Endothelial cell of umbilical vein (primary cell): ENCODE results near the gene USH2A. TPM values are rescaled to one million over a fixed set of nuclear protein-coding genes. Genes with fewer than 3 reads are reported as not detected.

Source experiments
- BruUV-seq: library from RNA; stranded (reverse); fragments of 400-500 nt; replicated peaks from 2 replicates; lab custom pipeline; 2021; lab: Mats Ljungman, UMichigan
- CTCF ChIA-PET: fragments of 300-600, 350-600 bp; sonication (Branson Sonifier 250); formaldehyde crosslinking; loops from one replicate; lab custom pipeline; 2021; ENCODE audit warnings: antibody characterized with exemption, inconsistent platforms; lab: Charles Lee
- POLR2A ChIA-PET: fragments of 300-600, 350-600 bp; sonication (Branson Sonifier 250); formaldehyde crosslinking; loops from one replicate; lab custom pipeline; 2021; ENCODE audit warnings: antibody characterized with exemption, inconsistent platforms; lab: Charles Lee
- DNase-seq: peaks from one replicate; pipeline ENCODE4 v3.0.0-alpha.2; 2011; ENCODE audit warnings: low read depth, low spot score
- FAIRE-seq: peaks from 2 replicates; lab custom pipeline; 2011; peaks lifted over from hg19 to GRCh38; lab: Jason Lieb, UNC
- H2AFZ ChIP-seq: 2 replicates; pipeline ENCODE4 v1.6.0; 2012; ENCODE audit warnings: low read depth, low read length, control low read depth, inconsistent platforms
- H3K27ac ChIP-seq: 2 replicates; pipeline ENCODE4 v1.5.1; 2011; ENCODE audit warnings: low read depth, mild to moderate bottlenecking, control low read depth, low read length, moderate library complexity; ENCODE audit not compliant: insufficient read depth
- H3K27me3 ChIP-seq, 2 experiments: 2 replicates each; pipeline versions ENCODE4 v1.6.0 to v1.6.1; 2011; ENCODE audit warnings: low read length in 2 of 2, mixed read lengths in 1 of 2; ENCODE audit not compliant: control insufficient read depth in 2 of 2, insufficient read depth in 2 of 2
- H3K36me3 ChIP-seq, 2 experiments: 2 replicates in 1 of 2; 3 replicates in 1 of 2; pipeline ENCODE4 v1.5.1; 2011; ENCODE audit warnings: low read length in 2 of 2, mild to moderate bottlenecking in 1 of 2, moderate library complexity in 1 of 2; ENCODE audit not compliant: control insufficient read depth in 2 of 2, insufficient read depth in 2 of 2; ENCODE audit errors: extremely low read depth in 1 of 2
- H3K4me1 ChIP-seq: 3 replicates; pipeline ENCODE4 v1.5.1; 2011; ENCODE audit warnings: mild to moderate bottlenecking, low read length; ENCODE audit not compliant: control insufficient read depth, insufficient read depth; ENCODE audit errors: extremely low read depth
- H3K4me2 ChIP-seq: 2 replicates; pipeline ENCODE4 v1.6.1; 2011; ENCODE audit warnings: low read length, control low read depth, mixed read lengths; ENCODE audit not compliant: insufficient read depth
- H3K4me3 ChIP-seq, 3 experiments: fragments of 200-600 bp in 1 of 3; sonication (generic), shearing (Covaris generic) in 1 of 3; replicated peaks in 1 of 3; 2 replicates each; pipeline ENCODE4 v1.5.1; 2011 to 2016; ENCODE audit warnings: control low read depth in 3 of 3, low read length in 3 of 3, mild to moderate bottlenecking in 2 of 3, inconsistent platforms in 1 of 3, low read depth in 1 of 3, moderate library complexity in 1 of 3; ENCODE audit not compliant: insufficient read depth in 1 of 3
- H3K79me2 ChIP-seq: 2 replicates; pipeline ENCODE4 v1.6.0; 2012; ENCODE audit warnings: low read length, inconsistent platforms; ENCODE audit not compliant: control insufficient read depth, insufficient read depth
- H3K9ac ChIP-seq: replicated peaks from 2 replicates; pipeline ENCODE3; 2011; ENCODE audit warnings: low read length, control low read depth; ENCODE audit not compliant: insufficient read depth; ENCODE audit errors: extremely low read depth
- H3K9me1 ChIP-seq: replicated peaks from 3 replicates; pipeline ENCODE4 v1.6.0; 2011; ENCODE audit warnings: mild to moderate bottlenecking, low read length; ENCODE audit not compliant: control insufficient read depth, insufficient read depth; ENCODE audit errors: extremely low read depth
- H3K9me3 ChIP-seq: replicated peaks from 2 replicates; pipeline ENCODE4 v1.5.1; 2012; ENCODE audit warnings: low read length, inconsistent platforms; ENCODE audit not compliant: control insufficient read depth, insufficient read depth
- H4K20me1 ChIP-seq: replicated peaks from 2 replicates; pipeline ENCODE3; 2011; ENCODE audit warnings: mild to moderate bottlenecking, low read length; ENCODE audit not compliant: control insufficient read depth, insufficient read depth; ENCODE audit errors: extremely low read depth
- EZH2 ChIP-seq: IDR thresholded peaks from 2 replicates; pipeline ENCODE4 v1.6.1; 2012; ENCODE audit warnings: borderline replicate concordance, low read depth, mild to moderate bottlenecking, moderate library complexity, low read length, inconsistent platforms; ENCODE audit not compliant: severe bottlenecking
- FOS ChIP-seq: IDR thresholded peaks from 2 replicates; pipeline ENCODE4 v1.6.1; 2011; ENCODE audit warnings: mild to moderate bottlenecking, low read length, moderate library complexity, borderline replicate concordance; ENCODE audit not compliant: insufficient read depth
- GATA2 ChIP-seq: IDR thresholded peaks from 2 replicates; pipeline ENCODE4 v1.7.0; 2011; ENCODE audit warnings: low read depth, mild to moderate bottlenecking, moderate library complexity, mixed read lengths, low read length; ENCODE audit not compliant: insufficient read length, insufficient read depth
- JUN ChIP-seq: IDR thresholded peaks from 2 replicates; pipeline ENCODE4 v1.6.1; 2011; ENCODE audit warnings: borderline replicate concordance, low read depth; ENCODE audit not compliant: insufficient read length, insufficient read depth
- MAX ChIP-seq: IDR thresholded peaks from 2 replicates; pipeline ENCODE4 v1.6.1; 2011; ENCODE audit not compliant: insufficient read depth, insufficient read length
- MYC ChIP-seq: IDR thresholded peaks from one replicate; pipeline ENCODE4 v1.6.1; 2011; ENCODE audit warnings: mild to moderate bottlenecking, low read depth, low read length
- POLR2A ChIP-seq: IDR thresholded peaks from 2 replicates; pipeline ENCODE4 v1.6.1; 2012; ENCODE audit warnings: low read depth, mild to moderate bottlenecking, control low read depth, low read length
- POLR2AphosphoS5 ChIP-seq: IDR thresholded peaks from 2 replicates; pipeline ENCODE4 v1.6.1; 2012; ENCODE audit warnings: low read depth, mild to moderate bottlenecking, control low read depth, low read length, moderate library complexity; ENCODE audit not compliant: insufficient read depth
- dilution Hi-C: fragments of 300-500 bp; cut with MboI; formaldehyde crosslinking; loops from one replicate; pipeline ENCODE4 v1.15.0; 2019; ENCODE audit warnings: low sequenced_read_pairs; ENCODE audit not compliant: extremely low pct_ligation_motif_present
- intact Hi-C: fragments of 100-400 bp; cut with micrococcal nuclease; formaldehyde crosslinking; loops from one replicate; pipeline ENCODE4 v1.10.0; 2022
- polyA plus RNA-seq, 4 experiments: library from polyadenylated mRNA; depleted of rRNA in 3 of 4; stranded (reverse) in 3 of 4; unstranded in 1 of 4; fragments of >200 nt; gene quantifications; 2 replicates each; pipeline versions ENCODE4 v1.2.1 to v1.2.3, GENCODE V29; 2011 to 2012; ENCODE audit warnings: missing spikeins in 1 of 4
- total RNA-seq: library from RNA; stranded (reverse); gene quantifications from 2 replicates; pipeline ENCODE4 v1.2.3, GENCODE V29; 2021
- TF ChIP-seq, protein P1 (sequence below), 2 donors: IDR thresholded peaks; 1 replicate in 1 of 2; 2 replicates in 1 of 2; pipeline ENCODE4 v1.5.1; 2011; ENCODE audit warnings: low read length in 2 of 2, mild to moderate bottlenecking in 2 of 2, moderate library complexity in 2 of 2, control low read depth in 1 of 2, inconsistent platforms in 1 of 2, low read depth in 1 of 2; ENCODE audit not compliant: insufficient read depth in 1 of 2; ENCODE audit errors: extremely low read depth in 1 of 2

The USH2A gene
- total and polyA plus RNA-seq, 2 donors (not counting 3 experiments of a cell fraction or from before 2014, with no cell fraction given): not detected

- H2AFZ ChIP-seq: no peak overlapping the region
- no peaks in the 10 kb centered on the region for H3K36me3 ChIP-seq
- H3K27ac ChIP-seq: no peak overlapping the region
- ChIA-PET CTCF (no interaction called here), POLR2A (no interaction called here)
- dilution Hi-C loops: no loop called here
- H3K4me3 ChIP-seq: no peak overlapping the region
- BruUV-seq: no TSS peak
- H3K79me2 ChIP-seq: no peaks in the 10 kb centered on the region
- TF ChIP-seq MAX (no peak), EZH2 (no peak), MYC (no peak), POLR2A (no peak), GATA2 (no peak), FOS (no peak), POLR2AphosphoS5 (no peak), JUN (no peak)
- TF ChIP-seq, protein P1, sequence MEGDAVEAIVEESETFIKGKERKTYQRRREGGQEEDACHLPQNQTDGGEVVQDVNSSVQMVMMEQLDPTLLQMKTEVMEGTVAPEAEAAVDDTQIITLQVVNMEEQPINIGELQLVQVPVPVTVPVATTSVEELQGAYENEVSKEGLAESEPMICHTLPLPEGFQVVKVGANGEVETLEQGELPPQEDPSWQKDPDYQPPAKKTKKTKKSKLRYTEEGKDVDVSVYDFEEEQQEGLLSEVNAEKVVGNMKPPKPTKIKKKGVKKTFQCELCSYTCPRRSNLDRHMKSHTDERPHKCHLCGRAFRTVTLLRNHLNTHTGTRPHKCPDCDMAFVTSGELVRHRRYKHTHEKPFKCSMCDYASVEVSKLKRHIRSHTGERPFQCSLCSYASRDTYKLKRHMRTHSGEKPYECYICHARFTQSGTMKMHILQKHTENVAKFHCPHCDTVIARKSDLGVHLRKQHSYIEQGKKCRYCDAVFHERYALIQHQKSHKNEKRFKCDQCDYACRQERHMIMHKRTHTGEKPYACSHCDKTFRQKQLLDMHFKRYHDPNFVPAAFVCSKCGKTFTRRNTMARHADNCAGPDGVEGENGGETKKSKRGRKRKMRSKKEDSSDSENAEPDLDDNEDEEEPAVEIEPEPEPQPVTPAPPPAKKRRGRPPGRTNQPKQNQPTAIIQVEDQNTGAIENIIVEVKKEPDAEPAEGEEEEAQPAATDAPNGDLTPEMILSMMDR (IDR thresholded peaks at IDR 0.05; ENCODE audit: extremely low read depth in 1 of 2, insufficient read depth in 1 of 2, low read depth in 1 of 2, low read length in 2 of 2): no peak
- no peaks in the 10 kb centered on the region for H4K20me1 ChIP-seq
- DNase-seq: no peak
- no peak overlapping the region for H3K9ac ChIP-seq
- intact Hi-C loops: no loop called here
- no peak overlapping the region for H3K4me2 ChIP-seq
- H3K9me1 ChIP-seq: no peaks in the 10 kb centered on the region
- no peak for FAIRE-seq
- no peaks in the 10 kb centered on the region for H3K4me1 ChIP-seq
- peaks cover 6% of the 10 kb centered on the region for H3K9me3 ChIP-seq
- H3K27me3 ChIP-seq: no peaks in the 10 kb centered on the region
These were observed 531.8 kb downstream of the USH2A start for GRCh38 chr1:215891266-215892057.
